GM08714 (cell line): ENCODE results near the gene NCOA4.
"Not testable (repeated sequence)": the region's sequence is repeated elsewhere in the genome, so short reads cannot be mapped to it uniquely, and the experiment has no call there.

ENCODE experiments used
- H3K4me3 ChIP-seq: fragments of 200-500 bp; sonication (Bioruptor generic); 2 replicates; pipeline ENCODE4 v1.5.1; 2014; ENCODE audit warnings: mild to moderate bottlenecking, low read length, inconsistent platforms
- ZNF274 ChIP-seq: IDR thresholded peaks from 2 replicates; pipeline ENCODE4 v1.6.1; 2012; ENCODE audit warnings: mild to moderate bottlenecking, low read depth, low read length

Gene NCOA4

GRCh38 chr10:46062723-46063428, 32.5 kb upstream of the NCOA4 start:
- H3K4me3 ChIP-seq: no peak overlapping the region
- no peak for TF ChIP-seq ZNF274

DNA sequence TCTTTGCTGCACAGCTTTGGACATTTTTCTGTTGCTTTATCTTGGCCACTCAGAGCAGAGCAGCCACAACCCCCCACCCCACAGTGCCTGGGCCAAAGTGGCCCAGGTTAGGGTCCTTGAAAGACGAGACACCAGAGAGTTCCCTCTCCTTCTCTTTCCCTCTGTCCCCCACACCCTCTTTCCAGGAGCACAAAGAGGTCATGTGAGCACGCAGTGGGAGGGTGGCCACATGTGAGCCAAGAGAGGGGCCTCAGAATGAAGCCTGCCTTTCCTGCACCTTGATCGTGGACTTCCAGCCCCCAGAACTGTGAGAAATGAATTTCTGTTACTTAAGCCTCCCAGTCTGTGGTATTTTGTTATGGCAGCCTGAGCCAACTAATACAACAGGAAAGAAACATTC, 30.3 kb upstream of the NCOA4 start:
- no peak for TF ChIP-seq ZNF274
- H3K4me3 ChIP-seq: no peak overlapping the region

GRCh38 chr10:46057927-46058326, 27.5 kb upstream of the NCOA4 start:
- not testable (repeated sequence) for H3K4me3 ChIP-seq

- no peak overlapping the region for H3K4me3 ChIP-seq
- no peak for TF ChIP-seq ZNF274
These were observed 26.6 kb upstream of the NCOA4 start for GRCh38 chr10:46057038-46057437.

DNA sequence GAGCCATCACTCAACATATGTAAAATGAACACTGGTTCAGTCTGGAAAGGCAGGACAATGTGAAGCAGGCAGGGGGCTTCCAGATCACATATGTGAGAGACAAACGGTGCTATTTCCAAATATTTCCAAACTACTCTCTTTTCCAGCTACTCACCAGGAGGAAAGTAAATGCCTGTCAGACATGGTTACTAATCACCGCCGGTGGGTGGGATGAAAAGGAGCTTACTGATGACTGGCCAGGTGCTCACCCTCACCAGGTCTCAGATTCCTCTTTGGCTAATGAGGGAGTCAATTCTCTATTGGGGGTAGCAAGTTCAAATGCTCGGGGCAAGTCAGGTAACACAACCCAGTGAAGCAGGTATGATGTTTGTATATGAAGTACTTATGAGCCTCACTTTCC, 25.3 kb upstream of the NCOA4 start:
- H3K4me3 ChIP-seq: no peak overlapping the region
- no peak for TF ChIP-seq ZNF274

GRCh38 chr10:46053534-46054434, 23.4 kb upstream of the NCOA4 start:
- no peak for TF ChIP-seq ZNF274

GRCh38 chr10:46052791-46053375, 22.5 kb upstream of the NCOA4 start:
- no peak overlapping the region for H3K4me3 ChIP-seq
- no peak for TF ChIP-seq ZNF274

More at GRCh38 chr10:46053534-46054434, 23.4 kb upstream of the NCOA4 start:
- H3K4me3 ChIP-seq: no peak overlapping the region

- no peak overlapping the region for H3K4me3 ChIP-seq
- TF ChIP-seq ZNF274: no peak
These were observed 21.8 kb upstream of the NCOA4 start for GRCh38 chr10:46052057-46052790.

GRCh38 chr10:46050941-46051623, 20.7 kb upstream of the NCOA4 start:
- H3K4me3 ChIP-seq: no peak overlapping the region
- no peak for TF ChIP-seq ZNF274

GRCh38 chr10:46049497-46049831, 19.0 kb upstream of the NCOA4 start:
- not testable (repeated sequence) for H3K4me3 ChIP-seq

- no peak for TF ChIP-seq ZNF274
These were observed 17.7 kb upstream of the NCOA4 start for GRCh38 chr10:46048152-46048551.

GRCh38 chr10:46046261-46046660, 15.8 kb upstream of the NCOA4 start, which contains the start of gene MSMB:
MSMB (minus strand) TSS chr10:46046269; CDS start chr10:46046237, 32 bp downstream.
- no peak for TF ChIP-seq ZNF274
- H3K4me3 ChIP-seq: no peak within 1 kb of the TSS

More at GRCh38 chr10:46048152-46048551, 17.7 kb upstream of the NCOA4 start:
- no peak overlapping the region for H3K4me3 ChIP-seq

- TF ChIP-seq ZNF274: no peak
- no peak overlapping the region for H3K4me3 ChIP-seq
These were observed 12.1 kb upstream of the NCOA4 start for GRCh38 chr10:46042527-46042926.

DNA sequence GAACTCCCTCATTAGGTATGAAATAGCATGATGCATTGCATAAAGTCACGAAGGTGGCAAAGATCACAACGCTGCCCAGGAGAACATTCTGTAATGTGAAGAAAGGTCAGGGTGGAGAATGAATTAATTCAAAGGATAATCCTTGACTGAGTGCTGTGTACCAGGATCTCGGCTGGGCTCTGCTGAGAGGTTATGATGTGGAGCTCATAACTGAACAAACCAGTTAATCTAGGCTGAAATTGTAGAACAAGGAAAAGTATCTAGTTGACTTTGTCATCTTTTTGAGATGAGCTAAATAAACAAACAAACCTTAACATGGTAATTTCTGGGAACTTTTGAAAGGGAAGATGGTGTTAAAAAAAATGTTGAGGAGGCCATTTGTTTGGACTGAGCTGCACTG, 9.6 kb upstream of the NCOA4 start:
- TF ChIP-seq ZNF274: no peak
- no peak overlapping the region for H3K4me3 ChIP-seq
